Esophagus muscularis mucosa (tissue), 4 donors: ENCODE data around the gene ZCCHC9.

Experiments used
- EP300 ChIP-seq: sonication (generic); formaldehyde crosslinking; IDR thresholded peaks from one replicate; pipeline ENCODE4 v1.6.1; 2017; ENCODE audit warnings: antibody characterized with exemption
- POLR2AphosphoS5 ChIP-seq, 2 donors: sonication (generic); formaldehyde crosslinking; IDR thresholded peaks; one replicate each; pipeline ENCODE4 v1.6.1; 2017; ENCODE audit warnings: antibody characterized with exemption in 2 of 2
- TF ChIP-seq, protein P1 (sequence below), 3 experiments: fragments of 200-600 bp in 2 of 3; fragments of 450-650 bp in 1 of 3; sonication (generic) in 2 of 3; IDR thresholded peaks; one replicate each; pipeline ENCODE4 v1.5.1; 2017 to 2019; ENCODE audit warnings: antibody characterized with exemption in 3 of 3, mild to moderate bottlenecking in 2 of 3, moderate library complexity in 1 of 3

GRCh38 chr5:81252904-81253303 is 48.5 kb upstream of the ZCCHC9 start:
- no peak for TF ChIP-seq POLR2AphosphoS5 (IDR thresholded peaks at IDR 0.05)
- TF ChIP-seq, protein P1, sequence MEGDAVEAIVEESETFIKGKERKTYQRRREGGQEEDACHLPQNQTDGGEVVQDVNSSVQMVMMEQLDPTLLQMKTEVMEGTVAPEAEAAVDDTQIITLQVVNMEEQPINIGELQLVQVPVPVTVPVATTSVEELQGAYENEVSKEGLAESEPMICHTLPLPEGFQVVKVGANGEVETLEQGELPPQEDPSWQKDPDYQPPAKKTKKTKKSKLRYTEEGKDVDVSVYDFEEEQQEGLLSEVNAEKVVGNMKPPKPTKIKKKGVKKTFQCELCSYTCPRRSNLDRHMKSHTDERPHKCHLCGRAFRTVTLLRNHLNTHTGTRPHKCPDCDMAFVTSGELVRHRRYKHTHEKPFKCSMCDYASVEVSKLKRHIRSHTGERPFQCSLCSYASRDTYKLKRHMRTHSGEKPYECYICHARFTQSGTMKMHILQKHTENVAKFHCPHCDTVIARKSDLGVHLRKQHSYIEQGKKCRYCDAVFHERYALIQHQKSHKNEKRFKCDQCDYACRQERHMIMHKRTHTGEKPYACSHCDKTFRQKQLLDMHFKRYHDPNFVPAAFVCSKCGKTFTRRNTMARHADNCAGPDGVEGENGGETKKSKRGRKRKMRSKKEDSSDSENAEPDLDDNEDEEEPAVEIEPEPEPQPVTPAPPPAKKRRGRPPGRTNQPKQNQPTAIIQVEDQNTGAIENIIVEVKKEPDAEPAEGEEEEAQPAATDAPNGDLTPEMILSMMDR (IDR thresholded peaks at IDR 0.05): no peak
- no peak for TF ChIP-seq EP300
